Bone marrow (tissue), 2 donors: ENCODE data around the gene CCZ1.
"Not testable (repeated sequence)": the region's sequence is repeated elsewhere in the genome, so short reads cannot be mapped to it uniquely, and the experiment has no call there.

ENCODE experiments used
- DNase-seq, 2 donors: peaks; one replicate each; lab custom pipeline; 2025; lab: John Stamatoyannopoulos, UW

The CCZ1 gene

DNA sequence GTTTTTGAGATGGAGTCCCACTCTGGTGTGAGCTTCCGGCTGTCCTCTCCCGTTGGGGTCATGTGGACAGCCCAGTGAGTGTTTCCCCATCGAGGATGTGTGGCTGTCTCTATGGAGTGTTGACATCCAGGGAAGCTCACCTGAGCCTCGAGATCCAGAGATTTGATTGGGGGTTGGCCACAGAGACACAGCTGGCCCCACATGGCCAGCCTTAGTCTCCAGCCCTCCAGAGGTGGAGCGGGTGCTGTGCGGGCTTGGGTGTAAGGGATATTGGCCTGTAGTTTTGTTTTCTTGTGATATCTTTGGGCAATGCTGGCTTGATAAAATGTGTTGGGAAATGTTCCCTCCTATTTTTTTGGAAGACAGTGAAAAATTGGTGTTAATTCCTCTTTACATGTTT, 18.0 kb downstream of the CCZ1 start:
- DNase-seq, result not testable (repeated sequence)

DNA sequence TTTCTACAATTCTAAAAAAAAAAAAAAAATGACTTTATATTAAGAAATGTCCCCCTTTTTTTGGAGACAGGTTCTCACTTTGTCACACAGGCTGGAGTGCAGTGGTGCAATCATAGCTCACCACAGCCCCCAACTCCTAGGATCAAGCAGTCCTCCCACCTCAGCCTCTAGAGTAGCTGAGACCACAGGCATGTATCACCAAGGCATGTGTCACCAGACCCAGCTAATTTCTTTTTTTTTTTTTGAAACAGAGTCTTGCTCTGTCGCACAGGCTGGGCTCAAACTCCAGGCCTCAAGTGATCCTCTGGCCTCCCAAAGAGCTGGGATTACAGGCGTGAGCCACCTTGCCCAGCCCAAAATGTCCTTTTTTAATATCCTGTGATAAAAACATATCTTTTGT, 25.6 kb downstream of the CCZ1 start:
- DNase-seq, result not testable (repeated sequence)

DNA sequence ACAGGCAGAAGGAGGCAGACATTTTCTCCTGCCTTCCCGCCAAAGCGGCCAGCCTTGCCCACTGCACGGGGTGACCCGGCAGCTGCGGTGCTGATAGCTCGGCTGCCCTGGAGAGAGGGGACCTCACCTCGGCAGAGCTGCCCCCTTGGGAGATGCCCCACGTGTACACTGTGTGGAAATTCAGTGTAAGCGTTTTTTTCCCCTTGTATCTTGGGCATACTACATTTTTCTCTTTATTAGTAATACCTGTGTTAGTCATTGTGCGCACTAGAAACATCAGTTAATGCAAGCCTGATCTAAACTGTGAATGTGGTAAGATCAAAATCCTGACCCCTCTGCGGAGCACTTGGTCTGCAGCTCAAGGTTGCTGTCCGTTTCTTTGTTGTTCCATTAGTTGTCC, 26.1 kb downstream of the CCZ1 start:
- not testable (repeated sequence) for DNase-seq

DNA sequence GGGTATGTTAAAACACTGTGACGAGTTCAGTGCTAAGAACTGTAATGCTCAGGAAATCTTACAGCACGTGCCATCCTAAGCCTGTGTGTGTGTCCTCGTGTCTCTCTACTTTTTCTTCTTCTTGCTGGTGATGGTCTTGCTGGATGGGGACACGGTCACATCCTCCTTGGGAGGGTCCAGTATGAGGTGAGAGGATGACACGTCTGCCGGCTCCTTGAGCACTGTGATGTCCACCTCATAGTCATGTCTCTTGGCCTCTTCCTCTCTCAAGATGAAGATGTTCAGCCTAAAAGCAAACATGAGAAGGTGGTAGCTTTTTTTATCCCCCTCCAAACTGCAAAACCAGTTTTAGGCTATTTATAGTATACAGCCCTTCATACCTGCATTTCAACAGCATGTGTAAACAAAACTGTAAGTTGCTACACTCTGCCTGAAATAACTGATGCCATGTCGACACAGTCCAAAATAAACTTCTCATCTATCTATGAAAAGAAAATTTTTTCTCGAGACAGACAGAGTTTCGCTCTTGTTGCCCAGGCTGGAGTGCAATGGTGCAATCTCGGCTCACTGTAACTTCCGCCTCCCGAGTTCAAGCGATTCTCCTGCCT, 27.8 kb downstream of the CCZ1 start:
- DNase-seq, result not testable (repeated sequence)

DNA sequence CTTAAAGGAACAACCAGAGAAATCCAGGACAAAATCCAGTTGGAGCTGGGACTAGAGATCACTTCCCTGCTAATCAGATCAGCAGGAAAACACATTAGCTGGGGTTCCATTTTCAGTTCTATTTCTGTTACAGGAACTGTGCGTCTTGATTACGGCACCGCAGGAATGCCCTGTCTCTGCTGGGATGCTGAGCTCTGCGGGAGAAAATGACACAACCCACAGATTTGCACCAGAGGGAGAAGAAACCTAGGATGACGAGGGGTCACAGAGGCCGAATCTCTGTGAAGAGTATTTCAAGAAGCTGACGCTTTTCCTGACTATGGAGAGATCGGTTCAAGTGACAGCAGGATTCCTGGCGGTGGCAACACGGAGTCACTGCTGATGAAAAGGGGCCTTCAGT, 31.8 kb downstream of the CCZ1 start:
- not testable (repeated sequence) for DNase-seq

DNA sequence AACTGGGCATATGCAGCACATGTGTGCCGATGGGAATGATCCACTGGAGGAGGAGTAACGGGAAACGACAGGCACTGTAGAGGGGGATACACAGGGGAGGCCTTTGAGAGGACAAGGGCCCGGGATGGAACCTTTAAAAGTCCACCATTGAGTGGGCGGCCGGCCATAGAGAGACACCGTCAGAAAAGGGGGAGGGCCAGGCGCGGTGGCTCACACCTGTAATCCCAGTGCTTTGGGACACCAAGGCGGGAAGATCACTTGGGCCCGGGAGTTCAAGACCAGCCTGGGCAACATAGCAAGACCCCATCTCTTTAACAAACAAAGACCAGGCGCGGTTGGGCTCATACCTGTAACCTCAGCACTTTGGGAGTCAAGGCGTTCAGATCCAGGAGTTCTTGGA, 32.7 kb downstream of the CCZ1 start:
- not testable (repeated sequence) for DNase-seq

DNA sequence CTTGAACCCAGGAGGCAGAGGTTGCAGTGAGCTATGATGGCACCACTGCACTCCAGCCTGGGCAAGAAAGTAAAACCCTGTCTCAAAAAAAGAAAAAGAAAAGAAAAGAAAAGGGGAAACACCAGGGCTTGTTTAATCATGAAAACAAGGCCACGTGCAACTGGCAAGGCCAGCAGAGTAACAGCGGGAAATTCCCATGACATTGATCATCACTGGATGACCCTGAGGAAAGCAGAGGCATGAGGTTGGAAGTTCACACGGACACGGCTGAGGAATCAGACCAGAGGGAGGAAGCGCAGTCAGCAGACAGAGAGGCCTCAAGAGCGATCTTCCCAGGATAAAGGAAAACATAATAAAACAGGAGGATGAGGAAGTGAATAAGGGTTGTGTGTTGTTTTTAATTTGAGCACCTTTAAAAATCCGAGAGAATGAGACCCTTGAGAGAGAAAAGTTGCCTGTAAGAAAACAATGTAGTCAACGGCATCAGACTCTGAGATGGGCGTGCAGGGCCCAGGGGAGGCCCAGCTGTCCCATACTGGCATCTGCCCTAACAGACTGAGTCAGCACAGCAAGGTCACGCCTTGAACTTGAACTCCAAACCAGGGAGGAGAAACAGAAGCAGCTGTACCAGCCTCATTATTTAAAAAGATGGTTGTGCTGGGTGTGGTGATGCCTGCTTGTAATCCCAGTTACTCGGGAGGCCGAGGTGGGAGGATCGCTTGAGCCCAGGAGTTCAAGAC, 33.5 kb downstream of the CCZ1 start:
- DNase-seq, result not testable (repeated sequence)

DNA sequence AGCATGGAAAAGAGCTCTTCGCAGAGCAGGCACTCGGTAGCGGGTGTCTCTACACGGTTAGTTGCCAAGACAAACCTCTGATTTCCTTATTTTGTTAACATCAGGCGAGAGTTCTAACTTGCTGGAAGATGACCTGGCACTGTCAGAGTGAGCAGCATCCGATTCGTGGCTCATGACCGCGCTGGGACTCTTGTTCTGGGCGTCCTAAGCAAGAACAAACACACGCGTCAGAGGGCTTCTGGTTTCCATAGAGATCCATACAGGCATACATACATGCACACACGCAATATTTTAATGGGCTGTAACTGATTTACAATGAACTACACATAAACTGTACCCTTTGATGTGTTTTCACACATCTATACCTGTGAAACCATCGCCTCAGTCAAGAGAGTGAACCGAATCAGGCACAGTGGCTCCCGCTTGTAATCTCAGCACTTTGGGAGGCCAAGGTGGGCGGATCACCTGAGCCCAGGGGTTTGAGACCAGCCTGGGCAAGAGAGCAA, 36.5 kb downstream of the CCZ1 start:
- DNase-seq, result not testable (repeated sequence)

DNA sequence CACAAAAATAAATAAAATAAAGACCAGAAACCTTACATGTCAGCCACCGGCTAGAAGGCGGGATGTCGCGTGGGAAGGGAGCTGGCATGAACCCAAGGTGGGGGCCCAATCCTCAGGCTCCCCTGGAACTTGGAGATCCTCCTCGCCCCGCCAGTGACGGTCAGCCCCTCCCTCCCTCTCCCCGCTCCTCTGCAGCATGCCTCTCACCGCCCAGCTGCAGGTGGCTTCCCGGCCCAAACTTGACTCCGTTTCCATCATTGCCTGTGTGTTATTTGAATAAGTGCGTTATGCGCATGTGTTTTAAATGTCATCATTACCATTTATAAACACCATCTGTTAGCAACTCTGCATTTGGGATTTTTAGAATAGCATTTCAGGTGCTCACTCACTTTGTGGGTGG, 64.7 kb downstream of the CCZ1 start:
- DNase-seq, result not testable (repeated sequence)

DNA sequence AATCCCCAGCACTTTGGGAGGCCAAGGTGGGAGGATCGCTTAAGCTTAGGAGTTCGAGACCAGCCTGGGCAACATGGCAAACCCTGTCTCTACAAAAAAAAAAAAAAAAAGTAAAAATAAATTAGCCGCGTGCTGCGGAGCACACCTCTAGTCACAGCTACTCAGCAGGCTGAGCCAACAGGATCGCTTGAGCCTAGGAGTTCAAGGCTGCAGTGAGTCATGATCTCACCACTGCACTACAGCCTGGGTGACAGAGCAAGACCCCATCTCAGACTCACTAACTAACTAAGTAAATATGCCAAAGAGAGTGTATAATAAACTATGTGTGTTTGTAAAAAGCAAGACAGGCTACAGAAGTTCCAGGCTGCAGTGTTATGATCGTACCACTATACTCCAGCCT, 65.3 kb downstream of the CCZ1 start:
- DNase-seq, result not testable (repeated sequence)

DNA sequence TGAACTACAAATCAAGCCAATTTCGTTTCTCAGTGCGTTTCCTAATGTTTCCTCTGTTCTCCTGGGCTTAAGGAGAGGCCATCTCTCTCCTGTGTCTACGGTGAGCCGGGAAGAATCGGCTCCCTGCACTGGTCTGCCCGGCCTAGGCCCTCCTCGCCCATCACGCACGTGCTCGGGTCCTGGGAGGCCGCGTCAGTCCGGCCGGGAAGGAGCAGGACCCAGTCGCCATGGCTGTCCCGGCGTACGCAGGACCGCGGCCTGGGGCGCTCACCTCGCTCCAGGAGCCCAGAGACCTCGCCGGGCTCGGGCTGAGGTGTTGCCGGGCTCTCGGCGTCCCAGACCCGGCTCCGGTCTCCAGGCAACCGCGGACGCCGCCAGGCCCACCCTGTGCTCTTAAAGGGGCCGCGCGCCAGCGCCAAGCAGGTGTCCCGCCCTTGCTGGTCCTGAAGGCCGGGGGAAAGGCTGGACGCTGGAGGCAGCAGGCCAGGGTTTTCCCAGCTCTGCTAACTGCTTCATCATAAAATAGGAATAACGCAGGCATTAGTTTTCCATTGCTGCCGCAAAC, 71.9 kb downstream of the CCZ1 start, which contains the start of gene RSPH10B:
RSPH10B (minus strand) TSS at position 343 of the 565 bp plus-strand sequence. CDS start 3,573 bp downstream, outside the sequence.
- not testable (repeated sequence) for DNase-seq

DNA sequence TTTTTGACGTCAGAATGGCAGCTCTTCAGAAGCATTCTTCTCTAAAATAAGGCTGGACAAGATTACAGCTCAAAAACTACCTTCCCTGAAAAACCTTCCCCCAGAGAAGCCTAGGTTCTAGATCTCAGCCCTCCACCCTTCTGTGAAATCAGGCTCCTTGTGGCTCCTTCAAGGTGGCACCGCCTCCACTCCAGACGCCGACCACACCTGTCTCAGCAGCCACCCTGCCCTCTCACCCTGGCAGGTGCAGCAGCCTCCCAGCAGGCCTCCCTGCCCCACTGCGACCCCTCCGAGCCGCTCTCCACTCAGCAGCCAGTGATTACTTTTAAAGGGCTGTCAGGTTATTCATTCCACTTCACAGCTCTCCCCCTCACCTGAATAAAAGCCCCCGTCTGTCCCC, 75.0 kb downstream of the CCZ1 start:
- not testable (repeated sequence) for DNase-seq
